NCI-H1417 treated with DMSO at 0.1 percent for 48 hours (cell line): Measurements from ENCODE around the gene IMPDH1.
A peak's percentile ranks its signal among the peaks of the same experiment; 100 is the strongest.

Experiments
- DNase-seq: peaks from one replicate; lab custom pipeline; 2025; lab: John Stamatoyannopoulos, UW

The IMPDH1 gene

DNA sequence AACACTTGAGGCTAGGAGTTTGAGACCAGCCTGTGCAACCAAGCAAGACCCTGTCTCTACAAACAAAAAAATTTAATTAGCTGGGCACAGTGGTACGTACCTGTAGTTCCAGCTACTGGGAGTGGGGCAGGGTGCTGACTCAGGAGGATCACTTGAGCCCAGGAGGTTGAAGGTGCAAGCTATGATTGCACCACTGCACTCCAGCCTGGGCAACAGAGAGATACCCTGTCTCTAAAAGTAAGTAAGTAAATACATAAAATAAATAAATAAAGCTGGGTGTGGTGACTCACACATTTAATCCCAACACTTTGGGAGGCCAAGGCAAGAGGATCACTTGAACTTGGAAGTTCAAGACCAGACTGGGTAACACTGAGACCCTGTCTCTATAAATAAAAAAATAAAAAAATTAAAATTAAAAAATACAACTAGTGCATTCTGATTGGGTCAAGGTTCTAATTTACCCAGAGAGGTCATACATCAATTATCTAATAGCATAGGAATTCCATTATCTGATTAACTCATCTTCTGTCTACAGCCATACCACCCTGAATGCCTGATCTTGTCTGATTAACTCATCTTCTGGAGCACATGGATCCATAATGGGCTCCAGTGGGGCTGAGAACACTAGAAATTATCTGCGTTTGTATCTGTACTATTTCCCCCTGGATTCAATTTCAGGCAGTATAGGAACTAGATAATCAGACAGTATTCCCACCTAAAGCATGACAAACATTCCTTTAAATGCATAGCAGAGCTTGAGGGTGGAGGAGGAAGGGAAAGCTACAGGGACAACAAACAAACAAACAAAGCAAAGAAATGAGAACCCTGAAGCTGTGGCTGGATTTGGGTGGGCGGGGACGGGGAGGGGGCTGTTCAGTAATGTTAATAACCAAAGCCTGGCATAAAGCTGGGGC lies 24.9 kb upstream of the IMPDH1 start:
- no peak for DNase-seq

DNA sequence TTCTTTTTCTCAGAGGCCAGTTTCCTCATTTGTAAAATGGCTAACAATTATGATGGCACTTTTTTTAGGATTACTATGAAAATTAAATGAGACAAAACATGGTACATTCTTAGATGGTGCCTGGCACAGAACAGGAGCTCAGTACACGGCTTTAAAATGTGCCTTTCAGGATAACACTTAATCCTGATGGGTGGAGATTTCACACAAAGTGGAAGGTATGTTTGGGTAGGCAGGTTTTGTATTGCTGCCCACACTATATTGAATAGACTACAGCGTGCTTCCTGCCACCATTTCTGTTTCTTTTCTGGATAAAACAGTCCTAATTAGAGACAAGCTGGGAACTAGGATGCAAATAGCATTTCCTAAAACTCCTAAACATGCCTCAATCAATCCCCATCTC lies 22.0 kb upstream of the IMPDH1 start:
- DNase-seq, result no peak

DNA sequence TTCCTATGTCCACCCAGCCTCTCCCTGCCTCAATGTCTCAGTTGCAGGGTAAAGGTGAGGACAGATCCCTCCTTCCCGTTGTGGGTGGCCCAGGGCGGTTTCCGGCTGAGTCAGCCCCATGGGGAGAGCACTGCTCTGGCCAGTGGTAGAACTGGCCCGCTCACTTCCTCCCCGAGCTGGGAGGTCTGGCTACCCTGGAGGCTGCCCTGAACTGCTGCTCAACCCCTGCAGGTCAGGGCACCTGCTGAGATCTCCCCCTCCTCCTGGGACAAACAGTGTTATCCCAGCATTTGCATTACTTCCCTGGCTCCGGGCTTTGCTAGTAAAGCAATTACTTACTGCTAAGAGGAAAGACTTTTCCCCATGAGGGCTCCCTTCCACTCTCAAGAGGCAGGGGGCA lies 21.4 kb upstream of the IMPDH1 start:
- no peak for DNase-seq

DNA sequence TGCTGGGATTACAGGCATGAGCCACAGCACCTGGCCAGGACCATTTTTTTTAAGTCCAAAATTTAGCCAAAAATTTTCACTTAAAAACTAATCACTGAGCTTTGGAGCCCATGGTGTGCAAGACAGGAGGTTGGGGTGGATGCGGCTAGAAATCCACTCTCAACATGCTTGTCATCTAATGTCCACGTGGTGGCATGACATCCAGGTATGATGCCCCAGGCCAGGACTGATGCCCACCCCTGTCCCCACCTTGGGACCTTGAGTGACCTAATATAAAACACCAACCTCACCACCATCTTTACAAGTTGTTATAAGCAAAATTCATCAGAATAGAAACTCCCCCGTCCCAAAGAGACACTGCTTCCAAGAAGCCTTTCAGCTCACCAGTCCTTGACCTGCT lies 20.4 kb upstream of the IMPDH1 start:
- no peak for DNase-seq

DNA sequence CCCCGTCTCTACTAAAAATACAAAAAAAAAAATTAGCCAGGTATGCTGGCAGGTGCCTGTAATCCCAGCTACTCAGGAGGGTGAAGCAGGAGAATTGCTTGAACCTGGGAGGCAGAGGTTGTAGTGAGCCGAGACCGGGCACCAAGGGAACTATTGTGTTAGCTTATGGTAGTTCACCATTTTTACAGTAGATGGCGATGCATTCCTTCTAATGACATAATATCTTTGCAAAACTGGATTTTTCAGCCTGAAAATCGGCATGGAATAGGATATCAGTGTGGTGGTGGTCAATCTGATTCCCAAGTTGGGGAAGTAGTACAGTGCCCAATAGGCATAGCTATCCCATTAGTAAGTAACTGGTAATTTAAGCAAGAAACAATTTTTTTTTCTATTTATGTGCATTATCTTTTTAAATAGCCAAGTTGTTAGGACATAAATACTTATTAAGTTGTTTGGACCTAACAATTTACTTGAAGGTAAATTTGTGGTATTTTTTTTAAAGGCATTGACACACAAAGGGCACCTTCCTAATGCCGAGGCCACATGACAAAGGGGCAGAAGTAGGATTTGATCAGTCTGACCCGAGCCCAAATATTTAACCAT lies 17.6 kb upstream of the IMPDH1 start:
- DNase-seq, result peak; percentile 20

DNA sequence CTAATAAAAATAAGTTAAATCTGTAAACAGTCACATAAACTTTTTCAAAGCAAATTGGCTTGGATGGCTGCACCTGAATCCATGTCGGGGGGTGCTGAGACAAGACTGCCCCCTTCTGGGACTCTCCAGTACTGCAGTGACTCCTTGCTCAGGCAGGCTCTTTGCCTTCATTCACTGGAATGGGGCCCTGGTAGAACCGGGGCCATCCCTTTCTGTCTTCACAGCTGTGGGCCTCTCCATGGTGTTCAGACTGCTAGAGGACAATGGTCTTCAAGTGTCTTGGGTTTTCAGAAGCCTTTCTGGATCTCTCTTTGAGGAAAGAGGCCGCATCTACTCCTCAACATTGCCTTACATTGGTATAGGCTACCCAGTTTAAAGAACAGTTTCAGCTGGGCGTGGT lies 16.1 kb upstream of the IMPDH1 start:
- DNase-seq, result no peak

DNA sequence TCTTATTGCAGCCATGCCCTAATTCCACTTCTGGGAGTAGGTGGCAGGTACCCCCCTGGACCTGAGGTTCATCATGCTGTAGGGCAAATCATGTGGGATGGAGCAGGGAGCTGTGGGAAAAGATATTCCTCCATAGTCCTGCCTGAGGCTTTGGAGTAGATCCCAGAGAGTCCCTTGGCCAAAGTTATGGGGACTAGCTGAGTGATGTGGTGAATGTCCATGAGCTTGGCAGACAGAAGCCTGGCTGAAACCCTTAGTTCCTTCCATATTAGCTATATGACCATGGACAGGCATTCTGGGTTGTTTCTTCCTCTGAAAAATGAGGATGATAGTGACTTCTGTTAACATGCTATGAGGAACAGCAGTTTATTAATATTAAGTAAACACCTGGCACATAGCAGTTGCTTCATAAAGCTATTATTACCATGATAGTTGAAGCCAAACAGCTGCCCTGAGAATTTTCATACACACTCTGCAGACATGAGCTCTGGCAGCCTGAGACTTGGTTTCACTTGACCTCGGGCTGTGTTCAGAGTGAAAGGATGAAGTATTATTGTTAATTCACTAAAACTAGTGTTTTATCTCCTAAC lies 15.0 kb upstream of the IMPDH1 start:
- DNase-seq, result no peak

DNA sequence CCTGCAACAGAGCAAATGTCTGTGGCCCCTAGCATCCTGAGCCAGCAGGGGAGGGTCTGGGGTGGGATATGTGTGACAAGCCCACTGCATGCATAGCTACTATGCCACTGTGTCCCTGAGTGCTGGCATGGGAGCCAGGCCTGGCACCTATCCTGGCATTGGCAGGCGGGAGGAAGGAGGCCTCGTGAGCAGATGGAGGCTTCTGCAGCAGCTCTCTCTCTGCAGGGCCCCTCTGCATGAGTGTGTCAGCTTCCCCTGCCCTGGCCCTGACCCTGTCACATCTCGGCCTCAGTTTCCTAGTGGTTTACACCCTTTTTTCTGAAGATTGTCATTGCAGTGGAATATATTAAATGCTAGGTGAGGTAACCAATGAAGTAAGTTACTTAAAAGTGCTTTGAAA lies 13.1 kb upstream of the IMPDH1 start:
- no peak for DNase-seq

DNA sequence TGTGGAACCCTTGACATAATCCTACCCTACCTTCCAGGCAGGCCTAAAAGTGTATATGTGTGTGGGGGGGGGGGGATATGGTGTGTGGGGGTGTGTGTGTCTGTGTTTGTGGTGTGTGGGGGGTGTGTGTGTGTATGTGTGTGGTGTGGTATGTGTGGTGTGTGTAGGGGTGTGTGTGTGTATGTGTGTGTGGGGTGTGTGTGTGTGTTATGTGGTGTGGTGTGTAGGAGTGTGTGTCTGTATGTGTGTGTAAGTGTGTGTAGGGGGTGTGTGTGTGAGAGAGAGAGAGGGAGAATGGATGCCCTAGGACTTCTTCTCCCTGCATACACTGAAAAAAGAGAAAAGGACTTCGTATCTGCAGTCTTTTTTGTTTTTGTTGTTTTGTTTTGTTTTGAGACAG lies 12.3 kb upstream of the IMPDH1 start:
- no peak for DNase-seq

DNA sequence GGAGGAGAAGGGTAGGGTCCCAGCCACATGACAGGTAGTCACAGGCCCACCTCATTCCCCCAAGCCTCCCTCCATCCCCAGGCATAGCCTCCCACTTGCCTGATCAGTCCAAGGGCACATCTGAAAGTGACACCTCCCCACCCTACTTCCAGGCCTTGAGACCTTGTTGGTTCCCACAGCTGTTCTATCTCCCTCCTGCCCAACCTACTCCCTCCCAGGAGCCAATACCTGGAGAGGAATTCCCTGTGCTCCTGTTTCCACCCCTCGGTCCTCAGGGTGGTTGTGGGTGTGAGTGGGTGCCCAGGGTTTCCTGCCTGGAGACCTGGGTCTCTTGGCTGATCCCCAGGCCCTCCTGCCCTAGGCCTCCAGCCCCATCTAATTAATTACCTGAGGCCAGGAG lies 11.6 kb upstream of the IMPDH1 start:
- DNase-seq, result no peak

DNA sequence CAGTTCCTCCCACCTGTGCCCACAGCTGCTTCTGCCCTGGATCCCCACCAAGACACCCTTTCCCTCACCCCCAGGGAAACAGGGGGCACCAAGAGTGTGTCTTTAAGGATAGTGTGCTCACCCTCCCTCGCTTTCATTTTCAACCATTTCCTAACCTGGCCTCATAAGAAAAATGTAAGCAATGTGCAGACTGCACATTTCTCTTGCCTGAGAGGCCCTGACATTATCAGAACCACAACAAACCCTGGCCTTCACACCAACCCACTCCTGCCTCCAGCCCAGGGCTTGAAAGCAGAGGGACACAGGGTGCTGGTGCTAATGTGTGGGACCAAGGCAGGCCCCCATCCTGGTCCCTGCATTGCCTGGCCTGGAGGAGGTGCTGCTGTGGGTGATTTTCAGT lies 11.0 kb upstream of the IMPDH1 start:
- DNase-seq, result no peak

DNA sequence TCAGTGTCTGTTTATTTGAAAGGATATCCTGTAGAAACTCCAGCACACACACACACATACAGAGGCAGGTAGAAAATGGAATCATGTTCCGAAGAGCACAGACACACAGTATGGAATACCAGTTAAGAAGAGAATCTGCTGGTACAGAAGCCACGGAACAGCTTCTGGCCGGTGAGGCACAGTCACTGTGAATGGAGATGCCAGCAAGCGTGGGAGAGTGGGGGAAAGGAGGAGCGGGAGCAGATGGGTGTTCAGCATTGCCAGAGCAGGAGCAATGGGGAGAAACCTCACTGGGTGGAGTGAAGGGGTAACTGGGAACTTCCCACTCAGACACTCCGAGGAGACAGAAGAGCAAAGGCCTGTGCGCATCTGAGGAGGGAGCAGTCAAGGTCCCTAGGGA lies 9.5 kb upstream of the IMPDH1 start:
- DNase-seq, result no peak

DNA sequence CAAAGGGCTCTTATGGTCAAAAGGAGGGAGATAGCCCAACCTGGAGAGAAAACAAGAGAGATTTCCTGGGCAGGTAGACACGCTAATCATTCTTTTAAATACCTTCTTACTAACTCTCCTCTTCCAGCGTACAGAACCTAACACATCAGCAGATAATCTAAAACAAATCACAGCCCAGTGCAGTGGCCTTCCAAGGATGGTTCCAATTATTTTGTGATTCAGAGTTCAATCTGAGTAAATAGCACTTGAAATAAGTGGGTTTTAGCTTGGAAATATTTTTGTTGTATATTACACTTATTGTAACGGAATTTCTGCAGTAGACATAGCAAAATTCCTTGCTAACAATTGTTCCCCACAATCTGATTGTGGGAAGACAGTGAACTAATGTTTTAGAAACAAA lies 7.3 kb upstream of the IMPDH1 start:
- no peak for DNase-seq

DNA sequence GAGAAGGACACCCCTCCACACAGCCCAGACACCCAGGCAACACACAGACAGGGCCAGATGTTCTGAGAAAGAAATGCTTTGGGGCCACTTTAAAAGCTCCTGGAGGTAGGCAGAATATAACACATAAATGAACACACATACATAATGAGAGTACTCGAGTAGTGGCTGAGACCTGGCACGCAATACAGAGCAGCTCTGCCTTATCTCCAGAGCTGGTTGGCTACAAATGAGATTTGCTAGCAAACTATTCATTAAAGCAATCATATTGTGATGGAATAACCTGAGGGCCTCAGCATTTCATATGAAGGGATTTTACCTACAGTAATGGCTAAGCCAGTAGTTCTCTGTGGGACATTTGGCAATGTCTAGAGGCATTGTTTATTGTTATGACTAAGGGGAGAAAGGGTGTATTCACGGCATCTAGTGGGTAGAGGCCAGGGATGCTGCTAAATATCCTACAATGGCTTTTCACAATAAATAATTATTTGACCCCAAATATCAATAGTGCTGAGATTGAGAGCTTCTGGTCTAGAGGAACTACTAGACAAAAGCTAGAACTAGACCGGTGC lies 5.5 kb upstream of the IMPDH1 start:
- no peak for DNase-seq

DNA sequence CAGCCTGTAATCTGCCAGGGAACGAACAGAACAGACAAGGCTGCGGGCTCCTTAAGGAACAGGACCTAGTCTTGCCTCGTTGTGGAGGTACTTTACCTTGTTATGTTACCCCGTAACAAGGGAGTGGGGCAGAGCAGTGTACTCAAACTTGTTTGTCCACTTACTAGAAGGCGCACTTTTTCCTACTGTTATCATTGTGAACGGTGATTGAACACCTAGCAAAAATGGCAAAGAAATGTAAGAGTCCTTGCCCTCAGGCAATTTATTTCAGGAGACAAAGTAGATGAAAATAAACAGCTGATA lies 620 bp upstream of the IMPDH1 start:
- no peak for DNase-seq

DNA sequence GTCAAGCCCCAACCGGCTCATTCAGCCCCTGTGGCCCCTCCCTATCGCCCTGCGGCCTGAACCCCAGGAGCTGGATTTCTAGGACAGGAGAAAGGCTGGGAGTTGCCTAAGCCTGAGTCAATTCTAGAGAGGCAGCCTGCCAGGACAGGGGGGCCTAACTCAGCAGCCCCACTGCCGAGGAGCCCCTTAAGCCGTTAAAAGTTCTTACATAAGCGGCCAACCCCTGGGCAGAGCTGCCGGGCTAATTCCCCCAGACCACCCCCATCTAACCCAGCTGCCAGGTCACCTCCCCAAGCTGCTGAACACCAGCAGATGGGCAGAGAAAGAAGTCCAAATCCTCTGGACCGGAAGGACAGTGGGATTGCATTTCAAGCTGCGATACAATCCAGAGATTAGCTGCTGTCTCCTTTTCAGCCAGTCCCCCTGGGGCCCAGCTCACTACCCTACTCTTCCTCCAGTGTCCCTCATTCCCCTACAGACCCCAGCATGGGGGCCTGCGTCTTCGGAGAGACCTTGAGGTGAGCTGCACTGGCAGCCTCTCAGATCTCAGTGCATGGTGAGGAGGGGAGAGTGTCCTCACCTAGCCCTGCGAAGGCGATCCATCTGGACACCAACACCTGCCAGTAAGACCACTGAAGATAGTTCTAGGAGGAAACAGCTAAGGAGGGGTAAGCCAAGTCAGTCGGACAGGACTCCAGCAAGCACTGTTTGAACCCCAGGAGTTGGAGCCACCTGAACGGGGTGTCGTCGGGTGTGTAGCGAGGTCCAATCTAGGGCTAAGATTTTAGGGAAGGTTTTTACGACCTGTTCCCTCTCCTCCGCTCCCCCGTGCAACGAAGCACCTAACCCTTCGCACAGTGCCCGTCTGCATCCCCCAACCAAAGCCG lies 830 bp downstream of the IMPDH1 start:
- no peak for DNase-seq

DNA sequence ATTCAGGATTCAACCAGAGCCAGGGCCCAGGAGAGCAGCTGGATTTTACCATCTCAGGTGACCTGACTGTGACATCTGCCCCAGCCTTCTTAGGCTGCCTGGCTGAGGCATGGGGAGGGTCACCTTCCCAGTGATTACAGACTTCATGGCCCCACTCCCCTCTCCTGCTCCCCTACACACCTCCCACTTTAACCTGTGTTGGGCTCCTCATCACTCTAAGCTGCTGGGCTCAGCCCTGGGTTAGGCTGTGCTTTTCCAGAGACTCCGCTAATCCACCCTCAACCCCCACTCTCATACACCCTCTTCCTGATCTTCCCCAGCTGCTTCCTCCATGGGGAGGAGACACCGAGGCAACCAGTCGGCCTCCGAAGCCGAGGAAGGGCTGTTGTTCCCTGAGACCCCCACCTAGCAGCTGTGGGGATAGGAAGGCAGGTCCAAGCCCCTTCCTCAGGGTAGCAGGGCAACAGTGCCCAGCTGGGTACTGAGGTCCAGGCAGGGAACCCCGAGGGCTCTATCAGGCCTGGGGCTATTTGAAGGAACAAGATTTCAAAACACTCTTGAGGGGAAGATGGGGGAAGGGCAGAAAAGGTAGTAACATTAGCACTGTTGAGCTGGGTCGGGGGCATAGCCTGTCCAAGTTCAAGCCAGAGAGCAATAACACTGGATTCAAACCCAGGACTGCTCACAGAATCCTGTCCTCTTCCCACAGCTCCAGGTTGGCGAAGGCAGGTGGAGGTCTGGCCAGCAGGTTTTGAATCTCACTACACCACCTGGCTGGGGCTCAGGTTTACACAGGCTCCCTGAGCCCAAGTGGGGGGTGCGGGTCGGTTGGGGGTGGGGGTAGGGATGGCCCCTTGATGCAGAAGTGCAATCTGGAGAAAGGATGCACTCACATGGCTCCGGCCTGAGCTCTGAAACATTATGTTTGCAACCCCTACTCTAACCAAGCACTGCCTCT lies 1.8 kb downstream of the IMPDH1 start:
- DNase-seq, result no peak

DNA sequence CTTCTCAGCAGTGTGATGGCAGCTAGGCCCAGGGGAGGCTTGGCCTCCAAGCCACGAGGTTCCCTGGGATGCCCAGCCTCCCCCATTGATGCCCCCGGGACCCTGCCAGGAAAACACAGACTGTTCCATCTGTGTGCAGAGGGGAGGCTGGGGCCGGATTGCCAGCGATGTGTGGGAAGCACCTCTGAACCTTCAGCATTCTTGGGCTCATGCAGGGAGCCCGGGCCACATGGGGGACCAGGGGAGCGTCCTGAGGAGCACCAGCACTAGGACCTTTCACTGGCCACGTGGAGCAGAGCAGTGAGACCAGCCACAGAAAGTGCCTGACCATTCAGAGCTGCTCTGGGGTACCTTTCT lies 2.6 kb downstream of the IMPDH1 start:
- DNase-seq, result no peak

DNA sequence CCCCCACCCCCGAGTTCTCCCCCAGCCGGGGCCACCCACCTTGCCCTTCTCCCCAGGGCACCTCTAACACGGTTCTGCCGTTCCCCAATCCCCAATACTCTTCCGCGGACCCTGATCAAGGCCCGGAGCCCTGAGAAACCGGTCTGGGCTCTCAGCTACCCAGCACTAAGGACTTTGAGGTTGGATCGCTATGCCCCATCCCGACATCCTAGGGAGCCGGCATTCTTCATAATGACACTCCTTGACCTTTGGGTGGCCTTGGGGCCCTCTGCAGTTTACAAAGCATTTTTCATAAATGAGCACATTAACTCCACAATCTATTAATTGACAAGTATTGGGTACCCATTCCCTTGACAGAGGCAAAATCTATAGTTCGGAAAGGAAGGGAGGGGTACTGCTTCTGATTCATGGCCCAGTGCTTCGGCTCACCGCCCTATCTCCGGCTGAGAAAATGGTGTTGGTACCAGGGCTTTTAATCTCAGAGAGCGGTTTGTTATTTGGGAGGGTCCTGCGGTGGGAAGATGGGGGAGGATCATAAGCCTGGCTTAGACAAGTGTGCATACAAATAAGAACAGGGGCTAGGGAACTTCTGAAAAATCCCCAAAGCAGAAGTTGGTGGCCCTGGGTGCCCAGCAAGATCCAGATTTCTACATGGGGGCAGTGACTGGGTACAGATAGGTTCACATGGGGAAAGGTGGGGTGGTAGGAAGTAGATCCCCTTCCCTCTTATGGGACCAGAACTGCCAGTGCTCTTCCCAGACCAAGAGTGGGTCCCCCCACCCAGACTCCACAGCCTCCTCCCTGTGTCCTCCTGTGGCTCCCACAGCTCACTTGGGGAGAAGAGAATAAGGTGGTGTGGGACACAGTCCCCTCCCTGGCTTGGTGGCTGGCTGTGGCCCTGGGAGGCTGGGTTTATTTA lies 3.2 kb downstream of the IMPDH1 start:
- DNase-seq, result no peak
